WTC11 (cell line): ENCODE measurements around the gene VWA3B.

Experiments used
- ATF6 ChIP-seq: sonication (generic); formaldehyde crosslinking; IDR thresholded peaks from 2 replicates; pipeline ENCODE4 v1.8.1; 2023; ENCODE audit warnings: mild to moderate bottlenecking, missing genetic modification reagents
- CBFB ChIP-seq: sonication (generic); formaldehyde crosslinking; IDR thresholded peaks from 2 replicates; pipeline ENCODE4 v1.8.1; 2022; ENCODE audit warnings: mild to moderate bottlenecking, low read depth, missing genetic modification reagents
- CREB1 ChIP-seq: sonication (generic); formaldehyde crosslinking; IDR thresholded peaks from 2 replicates; pipeline ENCODE4 v1.8.0; 2023; ENCODE audit warnings: mild to moderate bottlenecking, missing genetic modification reagents
- CTCF ChIP-seq: fragments of 200-600 bp; IDR thresholded peaks from 2 replicates; pipeline ENCODE4 v1.8.0; 2022; ENCODE audit warnings: antibody characterized with exemption
- E2F5 ChIP-seq: sonication (generic); formaldehyde crosslinking; IDR thresholded peaks from 2 replicates; pipeline ENCODE4 v1.8.1; 2022; ENCODE audit warnings: mild to moderate bottlenecking, moderate library complexity, missing genetic modification reagents
- ESRRA ChIP-seq: sonication (generic); formaldehyde crosslinking; IDR thresholded peaks from 2 replicates; pipeline ENCODE4 v1.8.1; 2022; ENCODE audit warnings: mild to moderate bottlenecking, missing genetic modification reagents, borderline replicate concordance
- NR3C1 ChIP-seq: sonication (generic); formaldehyde crosslinking; conservative IDR thresholded peaks from 2 replicates; pipeline ENCODE4 v1.8.1; 2023; ENCODE audit warnings: low read depth, mild to moderate bottlenecking, missing genetic modification reagents
- STAT6 ChIP-seq: sonication (generic); formaldehyde crosslinking; conservative IDR thresholded peaks from 2 replicates; pipeline ENCODE4 v1.8.1; 2023; ENCODE audit warnings: mild to moderate bottlenecking, low read depth, missing genetic modification reagents, moderate library complexity
- USF2 ChIP-seq: sonication (generic); formaldehyde crosslinking; IDR thresholded peaks from 2 replicates; pipeline ENCODE4 v1.8.1; 2023; ENCODE audit warnings: mild to moderate bottlenecking, missing genetic modification reagents, moderate library complexity
- ZNF281 ChIP-seq: sonication (generic); formaldehyde crosslinking; IDR thresholded peaks from 2 replicates; pipeline ENCODE4 v1.8.0; 2023; ENCODE audit warnings: mild to moderate bottlenecking, missing genetic modification reagents

GRCh38 chr2:98050070-98050469, 36.9 kb upstream of the VWA3B start:
- TF ChIP-seq E2F5 (CRISPR knock-in tag) (no peak), NR3C1 (no peak), ESRRA (no peak), USF2 (CRISPR knock-in tag) (no peak), ATF6 (CRISPR knock-in tag) (no peak), STAT6 (no peak), ZNF281 (no peak), CBFB (CRISPR knock-in tag) (no peak), CTCF (no peak), CREB1 (CRISPR knock-in tag) (no peak)
